ENCODE measurements around the gene STK32B. TPM values are rescaled to one million over a fixed set of nuclear protein-coding genes. Genes with fewer than 3 reads are reported as not detected.

The STK32B gene
- total and polyA plus RNA-seq, 9 of the 15 experiments (the other 6 are each of a cell fraction or from before 2014, with no cell fraction given): 0.03 to 0.20 (median 0.07) TPM; not detected in 2

- H2AFZ ChIP-seq (ENCODE audit: low read depth, low read length): no peak overlapping the region
- peaks cover 7 to 22% of the 10 kb centered on the region in 2 experiments; a peak in 3 of 5 replicates for H3K4me1 ChIP-seq (replicated peaks in 1 of 2; ENCODE audit: control insufficient read depth in 2 of 2, insufficient read depth in 2 of 2, low read length in 2 of 2)
- H3K4me3 ChIP-seq: no peak overlapping the region
- BruUV-seq (replicated peaks): no TSS peak
- no peaks in the 10 kb centered on the region for H3K9me1 ChIP-seq (ENCODE audit: control insufficient read depth, insufficient read depth, low read length)
- in situ Hi-C loops (cut with MboI): no loop called here
- CTCF ChIA-PET (ENCODE audit: low intra/inter-chr PET ratio): no interaction called here
- peaks cover 0 to 5% of the 10 kb centered on the region in 2 experiments; a peak in 1 of 5 replicates for H3K27me3 ChIP-seq (ENCODE audit: control insufficient read depth in 2 of 2, insufficient read depth in 2 of 2, low read length in 2 of 2)
- no peak overlapping the region for H3K4me2 ChIP-seq (ENCODE audit: insufficient read depth, low read length)
- H3K9ac ChIP-seq (ENCODE audit: insufficient read depth in 1 of 2, low read depth in 2 of 2, low read length in 2 of 2): no peak overlapping the region
- no peaks in the 10 kb centered on the region for H3K9me3 ChIP-seq (replicated peaks; ENCODE audit: control insufficient read depth, insufficient read depth, low read depth, low read length)
- H3K79me2 ChIP-seq (ENCODE audit: control insufficient read depth, insufficient read depth, low read length): no peaks in the 10 kb centered on the region
- 82% methylated on average over 17 of the region's 18 CpGs for WGBS (ENCODE audit: insufficient coverage, low coverage, missing lambda C conversion rate)
- POLR2A ChIA-PET: interaction anchor here (0.7 to 1.3 kb wide), 3 partner anchors 10 to 11 kb away, joined by 3 to 4 read pairs (median 3); no protein-coding TSS in a partner anchor
- no peaks in the 10 kb centered on the region for H3K36me3 ChIP-seq (ENCODE audit: control insufficient read depth, insufficient read depth, low read length)
- DNase-seq (ENCODE audit: extremely low read depth in 1 of 4, low spot score in 3 of 4) (no peak), FAIRE-seq (no peak), ATAC-seq (no peak)
- intact Hi-C loops (cut with micrococcal nuclease): loop anchor here (5.0 kb wide), 1 partner anchor 325 kb away; no protein-coding TSS in a partner anchor
- no peaks in the 10 kb centered on the region for H4K20me1 ChIP-seq (replicated peaks; ENCODE audit: control insufficient read depth, insufficient read depth, low read length)
- H3K27ac ChIP-seq (ENCODE audit: extremely low read depth, low read depth, low read length): no peak overlapping the region
- TF ChIP-seq ZNF407 (IDR thresholded peaks at IDR 0.05; ENCODE audit: low read depth) (no peak), THRAP3 (IDR thresholded peaks at IDR 0.05; ENCODE audit: borderline replicate concordance) (no peak), GTF2B (IDR thresholded peaks at IDR 0.05; ENCODE audit: extremely low read depth, insufficient read length) (no peak), MED1 (CRISPR knock-in tag; IDR thresholded peaks at IDR 0.05; ENCODE audit: borderline replicate concordance) (no peak), U2AF2 (optimal IDR thresholded peaks at IDR 0.05; ENCODE audit: low read depth, low read length) (no peak), EP400 (IDR thresholded peaks at IDR 0.05) (no peak), FOS (IDR thresholded peaks at IDR 0.05; ENCODE audit: extremely low read depth, insufficient read length) (no peak), ELF2 (CRISPR knock-in tag; IDR thresholded peaks at IDR 0.05) (no peak), SP2 (IDR thresholded peaks at IDR 0.05; ENCODE audit: extremely low read depth, low read depth, low read length, poor library complexity, severe bottlenecking) (no peak), SRSF1 (IDR thresholded peaks at IDR 0.05; ENCODE audit: low read depth, low read length) (no peak)
- TF ChIP-seq, protein P1, sequence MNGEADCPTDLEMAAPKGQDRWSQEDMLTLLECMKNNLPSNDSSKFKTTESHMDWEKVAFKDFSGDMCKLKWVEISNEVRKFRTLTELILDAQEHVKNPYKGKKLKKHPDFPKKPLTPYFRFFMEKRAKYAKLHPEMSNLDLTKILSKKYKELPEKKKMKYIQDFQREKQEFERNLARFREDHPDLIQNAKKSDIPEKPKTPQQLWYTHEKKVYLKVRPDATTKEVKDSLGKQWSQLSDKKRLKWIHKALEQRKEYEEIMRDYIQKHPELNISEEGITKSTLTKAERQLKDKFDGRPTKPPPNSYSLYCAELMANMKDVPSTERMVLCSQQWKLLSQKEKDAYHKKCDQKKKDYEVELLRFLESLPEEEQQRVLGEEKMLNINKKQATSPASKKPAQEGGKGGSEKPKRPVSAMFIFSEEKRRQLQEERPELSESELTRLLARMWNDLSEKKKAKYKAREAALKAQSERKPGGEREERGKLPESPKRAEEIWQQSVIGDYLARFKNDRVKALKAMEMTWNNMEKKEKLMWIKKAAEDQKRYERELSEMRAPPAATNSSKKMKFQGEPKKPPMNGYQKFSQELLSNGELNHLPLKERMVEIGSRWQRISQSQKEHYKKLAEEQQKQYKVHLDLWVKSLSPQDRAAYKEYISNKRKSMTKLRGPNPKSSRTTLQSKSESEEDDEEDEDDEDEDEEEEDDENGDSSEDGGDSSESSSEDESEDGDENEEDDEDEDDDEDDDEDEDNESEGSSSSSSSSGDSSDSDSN (IDR thresholded peaks at IDR 0.05; ENCODE audit: borderline replicate concordance in 1 of 2, low read depth in 2 of 2, low read length in 2 of 2): no peak
Measured at GRCh38 chr4:5052204-5052702, 973 bp downstream of the STK32B start.
